Testis (tissue), 3 donors: ENCODE data around the gene THAP3. TPM values are rescaled to one million over a fixed set of nuclear protein-coding genes. Genes with fewer than 3 reads are reported as not detected.

ENCODE experiments used
- DNase-seq: peaks from one replicate; pipeline ENCODE4 v3.0.0-alpha.2; 2019
- H3K27ac ChIP-seq, 2 donors: fragments of 200-600 bp; sonication (generic); one replicate each; pipeline ENCODE4 v1.5.1; 2019
- H3K27me3 ChIP-seq: fragments of 200-600 bp; sonication (generic); one replicate; pipeline ENCODE4 v1.5.1; 2019
- H3K36me3 ChIP-seq: fragments of 200-600 bp; sonication (generic); one replicate; pipeline ENCODE4 v1.5.1; 2017; ENCODE audit warnings: low read depth; ENCODE audit errors: missing control alignments
- H3K4me1 ChIP-seq: fragments of 200-600 bp; sonication (generic); one replicate; pipeline ENCODE4 v1.5.1; 2019
- H3K4me3 ChIP-seq, 2 donors: fragments of 200-600 bp; sonication (generic); one replicate each; pipeline ENCODE4 v1.5.1; 2017 to 2019
- H3K9me3 ChIP-seq: fragments of 200-600 bp; sonication (generic); one replicate; pipeline ENCODE4 v1.5.1; 2017
- CTCF ChIP-seq, 3 experiments: fragments of 450-650 bp in 2 of 3; fragments of 200-600 bp in 1 of 3; sonication (generic) in 1 of 3; IDR thresholded peaks; one replicate each; pipeline ENCODE4 v1.5.1; 2016 to 2019; ENCODE audit warnings: antibody characterized with exemption in 3 of 3, mild to moderate bottlenecking in 2 of 3, moderate library complexity in 1 of 3
- POLR2A ChIP-seq: fragments of 450-650 bp; IDR thresholded peaks from one replicate; pipeline ENCODE4 v1.6.1; 2017; ENCODE audit warnings: antibody characterized with exemption, mild to moderate bottlenecking, moderate library complexity
- whole genome bisulfite sequencing, 2 donors: methylation state at CpG; one replicate each; pipeline ENCODE4 v1.1.5; 2018; 5-methylcytosine and 5-hydroxymethylcytosine counted together
- intact Hi-C: fragments of 100-400 bp; cut with DNase I; formaldehyde crosslinking; loops from one replicate; pipeline ENCODE4 v1.15.1; 2023; ENCODE audit warnings: low total_unique reads
- polyA plus RNA-seq: library from polyadenylated mRNA; stranded (reverse); fragments of 350-450 nt; fragmentation: Illumina TruSeq; extraction: RNeasy Lipid Tissue Mini Kit (QIAGEN cat#74804); gene quantifications from one replicate; pipeline ENCODE4 v1.2.3, GENCODE V29; 2014; ENCODE audit warnings: low read depth, low replicate concordance; ENCODE audit not compliant: insufficient read depth
- total RNA-seq, 2 donors: library from RNA; depleted of rRNA; stranded (reverse); fragments of >200 nt; gene quantifications; one replicate each; pipeline ENCODE4 v1.2.3, GENCODE V29; 2016

Gene THAP3
- total and polyA plus RNA-seq, 3 donors from 2014 or later, result 28.7 to 41.9 (median 38.6) TPM

GRCh38 chr1:6586404-6586816 is 38.3 kb upstream of the THAP3 start:
- no peaks in the 10 kb centered on the region for H3K36me3 ChIP-seq
- no peaks in the 10 kb centered on the region for H3K27me3 ChIP-seq
- no peak for TF ChIP-seq POLR2A
- no peak for TF ChIP-seq CTCF (IDR thresholded peaks at IDR 0.05)
- peak; percentile 49 for DNase-seq
- no peak overlapping the region for H3K4me3 ChIP-seq
- H3K9me3 ChIP-seq, result no peaks in the 10 kb centered on the region
- H3K4me1 ChIP-seq, result peaks cover 15% of the 10 kb centered on the region
- H3K27ac ChIP-seq, result no peak overlapping the region
- intact Hi-C loops, result no loop called here
- 51 to 75% methylated on average over 2 to 11 of the region's 11 CpGs for WGBS, 2 donors

GRCh38 chr1:6587261-6588005 is 37.2 kb upstream of the THAP3 start:
- H3K4me3 ChIP-seq, result no peak overlapping the region
- 55 to 65% methylated on average over 2 to 8 of the region's 13 CpGs for WGBS, 2 donors
- H3K27ac ChIP-seq, result no peak overlapping the region
- H3K36me3 ChIP-seq, result no peaks in the 10 kb centered on the region
- H3K9me3 ChIP-seq, result no peaks in the 10 kb centered on the region
- no peaks in the 10 kb centered on the region for H3K27me3 ChIP-seq
- TF ChIP-seq CTCF (IDR thresholded peaks at IDR 0.05) (no peak), POLR2A (no peak)
- H3K4me1 ChIP-seq, result peaks cover 13% of the 10 kb centered on the region
- peak; percentile 42 for DNase-seq
- intact Hi-C loops, result no loop called here

- no peaks in the 10 kb centered on the region for H3K27me3 ChIP-seq
- DNase-seq, result no peak
- H3K4me3 ChIP-seq, result no peak overlapping the region
- H3K4me1 ChIP-seq, result peaks cover 12% of the 10 kb centered on the region
- TF ChIP-seq POLR2A (no peak), CTCF (IDR thresholded peaks at IDR 0.05) (no peak)
- no peak overlapping the region for H3K27ac ChIP-seq
- 40 to 85% methylated on average over 2 to 23 of the region's 25 CpGs for WGBS, 2 donors
- intact Hi-C loops, result no loop called here
- H3K36me3 ChIP-seq, result no peaks in the 10 kb centered on the region
- no peaks in the 10 kb centered on the region for H3K9me3 ChIP-seq
Measured at GRCh38 chr1:6588128-6588892, 36.4 kb upstream of the THAP3 start.

GRCh38 chr1:6588893-6589520 is 35.7 kb upstream of the THAP3 start:
- Histone ChIP-seq H3K27me3 (no peaks in the 10 kb centered on the region), H3K4me1 (peaks cover 12% of the 10 kb centered on the region), H3K36me3 (no peaks in the 10 kb centered on the region), H3K4me3 (no peak overlapping the region), H3K27ac (no peak overlapping the region), H3K9me3 (no peaks in the 10 kb centered on the region)
- WGBS, 2 donors, result 85 to 88% methylated on average over 14 to 24 of the region's 24 CpGs
- DNase-seq, result no peak
- TF ChIP-seq CTCF (IDR thresholded peaks at IDR 0.05), result no peak
- no peak for TF ChIP-seq POLR2A
- intact Hi-C loops, result no loop called here
